Hematopoietic multipotent progenitor cell treated with erythropoietin and hydrocortisone succinate and interleukin-3 and kit ligand, for 6 days (in vitro differentiated cells): ENCODE data around the gene GSS.

ENCODE experiments used
- DNase-seq: peaks from one replicate; pipeline ENCODE4 v3.0.0-alpha.2; 2015

The GSS gene

GRCh38 chr20:34955231-34956040, at the start of gene GSS, which contains the start of gene MYH7B:
Gene GSS, minus strand, starts transcription at chr20:34955806. Its CDS starts 3,954 bp downstream, at chr20:34951852.
Gene MYH7B, plus strand, starts transcription at chr20:34955868. Its CDS starts 22,138 bp downstream, at chr20:34978006.
- peak; percentile 97 for DNase-seq

DNA sequence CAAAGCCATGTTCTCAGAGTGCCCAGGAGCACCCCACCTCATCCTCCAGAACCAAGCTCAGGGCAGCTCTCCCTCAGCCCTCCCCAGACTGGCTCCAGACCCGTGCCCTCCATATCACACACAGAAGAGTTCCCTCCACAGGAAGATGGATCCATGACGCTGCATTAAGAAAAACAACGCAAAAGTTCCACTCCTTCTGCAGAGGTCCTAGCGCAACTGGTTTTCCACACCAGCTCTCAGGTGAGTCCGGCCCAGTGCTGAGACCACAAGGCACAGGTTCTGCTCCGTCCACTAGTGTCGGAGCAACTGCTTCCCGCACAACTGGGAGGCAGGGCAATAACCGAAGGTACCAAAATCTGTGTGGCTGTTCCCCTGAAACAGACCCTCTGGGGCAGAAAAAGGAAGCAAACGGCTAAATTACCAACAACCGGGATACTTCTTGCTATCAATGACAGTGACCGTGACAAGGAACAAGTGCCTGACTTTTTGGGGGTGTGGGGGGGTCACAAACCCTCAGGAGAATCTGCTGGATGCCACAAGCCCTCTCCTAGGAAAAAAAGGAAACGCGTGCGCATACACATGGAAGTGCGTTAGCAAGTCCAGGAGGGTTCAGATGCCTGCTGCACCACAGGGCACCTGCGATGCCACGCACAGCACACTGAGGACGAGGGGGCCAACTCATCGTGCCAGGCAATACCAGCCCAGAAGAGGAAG, 49.3 kb upstream of the GSS start:
- DNase-seq: no peak

GRCh38 chr20:35004051-35004725, 48.6 kb upstream of the GSS start:
- DNase-seq: no peak

DNA sequence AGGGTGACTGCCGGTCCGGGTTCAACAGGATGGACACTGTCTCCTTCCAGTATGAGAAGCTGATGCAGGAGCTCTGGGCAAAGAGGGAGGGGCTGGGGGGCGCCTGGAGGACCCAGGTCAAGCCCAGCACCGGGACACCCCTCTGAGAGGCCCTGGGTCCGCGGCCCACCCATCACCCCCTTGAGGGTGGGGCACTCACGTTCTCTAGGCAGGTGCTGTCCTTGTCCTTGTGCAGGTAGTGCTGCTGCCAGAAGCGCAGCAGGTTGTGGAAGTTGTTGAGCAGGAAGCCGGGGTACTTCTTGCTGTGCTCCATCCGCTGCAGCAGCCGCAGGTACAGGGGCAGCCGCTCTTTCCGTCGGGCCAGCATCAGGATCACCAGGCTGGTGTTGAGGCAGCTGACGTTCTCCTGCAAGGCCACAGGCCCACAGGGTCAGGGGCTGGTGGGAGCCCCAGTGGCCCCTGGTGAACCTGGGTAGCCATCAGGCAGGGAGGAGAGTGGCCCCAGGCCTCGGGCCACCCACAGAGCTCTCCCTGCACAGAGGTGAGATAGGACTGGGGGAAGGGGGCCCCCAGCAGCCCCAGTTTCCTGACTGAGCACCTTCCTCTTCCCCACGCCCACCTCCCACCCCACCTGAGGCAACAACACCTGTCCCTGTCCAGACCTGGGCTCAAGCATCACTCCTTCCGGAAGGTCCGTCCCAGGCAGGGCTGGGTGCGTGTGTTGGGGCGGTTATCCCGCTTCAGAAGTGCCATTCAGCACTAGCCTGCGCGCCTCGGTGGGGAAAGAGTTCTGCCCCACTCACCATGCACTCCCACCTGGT, 47.8 kb upstream of the GSS start:
- DNase-seq: no peak

- DNase-seq: no peak
Measured at GRCh38 chr20:35002426-35003210, 47.0 kb upstream of the GSS start.

- DNase-seq: peak; percentile 25
Measured at GRCh38 chr20:35001596-35002362, 46.2 kb upstream of the GSS start.

- no peak for DNase-seq
Measured at GRCh38 chr20:35000922-35001595, 45.5 kb upstream of the GSS start.

DNA sequence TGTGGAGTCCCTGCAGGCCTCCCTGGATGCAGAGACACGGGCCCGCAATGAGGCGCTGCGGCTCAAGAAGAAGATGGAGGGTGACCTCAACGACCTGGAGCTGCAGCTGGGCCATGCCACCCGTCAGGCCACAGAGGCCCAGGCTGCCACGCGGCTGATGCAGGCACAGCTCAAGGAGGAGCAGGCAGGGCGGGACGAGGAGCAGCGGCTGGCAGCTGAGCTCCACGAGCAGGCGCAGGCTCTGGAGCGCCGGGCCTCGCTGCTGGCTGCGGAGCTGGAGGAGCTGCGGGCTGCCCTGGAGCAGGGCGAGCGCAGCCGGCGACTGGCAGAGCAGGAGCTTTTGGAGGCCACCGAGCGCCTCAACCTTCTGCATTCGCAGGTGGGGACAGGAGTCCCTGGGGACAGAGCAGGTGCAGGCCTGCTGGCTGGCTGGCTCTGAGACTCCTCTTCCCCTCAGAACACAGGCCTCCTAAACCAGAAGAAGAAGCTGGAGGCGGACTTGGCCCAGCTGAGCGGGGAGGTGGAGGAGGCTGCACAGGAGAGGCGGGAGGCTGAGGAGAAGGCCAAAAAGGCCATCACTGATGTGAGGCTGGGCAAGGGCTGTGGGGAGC, 44.8 kb upstream of the GSS start:
- no peak for DNase-seq

DNA sequence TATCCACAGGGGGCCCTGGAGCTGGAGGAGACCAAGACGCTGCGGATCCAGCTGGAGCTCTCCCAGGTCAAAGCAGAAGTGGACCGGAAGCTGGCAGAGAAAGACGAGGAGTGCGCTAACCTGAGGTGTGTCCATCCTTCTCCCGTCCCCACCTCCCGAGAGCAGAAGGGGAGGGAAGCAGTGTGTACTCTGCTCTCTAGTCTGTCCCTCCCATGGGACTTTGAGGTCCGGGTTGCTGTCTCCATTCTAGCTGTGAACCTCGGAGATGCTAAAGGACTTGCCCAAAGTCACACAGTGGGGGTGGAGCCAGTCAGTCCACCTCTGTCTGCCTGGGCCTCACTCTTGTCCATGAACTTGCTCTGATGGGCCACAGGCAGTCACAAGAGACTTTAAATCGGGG, 44.2 kb upstream of the GSS start:
- no peak for DNase-seq

DNA sequence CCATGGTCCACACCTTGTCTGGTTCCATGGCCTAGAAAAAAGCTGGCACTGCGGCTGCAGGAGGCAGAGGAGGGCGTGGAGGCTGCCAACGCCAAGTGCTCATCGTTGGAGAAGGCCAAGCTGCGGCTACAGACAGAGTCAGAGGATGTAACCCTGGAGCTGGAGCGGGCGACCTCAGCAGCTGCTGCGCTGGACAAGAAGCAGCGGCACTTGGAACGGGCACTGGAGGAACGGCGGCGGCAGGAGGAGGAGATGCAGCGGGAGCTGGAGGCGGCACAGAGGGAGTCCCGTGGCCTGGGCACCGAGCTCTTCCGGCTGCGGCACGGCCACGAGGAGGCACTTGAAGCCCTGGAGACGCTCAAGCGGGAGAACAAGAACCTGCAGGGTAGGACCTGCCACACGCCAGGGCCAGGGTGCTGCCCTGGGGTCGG, 43.4 kb upstream of the GSS start:
- no peak for DNase-seq

GRCh38 chr20:34998331-34998950, 42.8 kb upstream of the GSS start:
- DNase-seq: no peak

GRCh38 chr20:34997774-34998173, 42.2 kb upstream of the GSS start:
- DNase-seq: no peak

GRCh38 chr20:34997131-34997561, 41.5 kb upstream of the GSS start:
- no peak for DNase-seq

DNA sequence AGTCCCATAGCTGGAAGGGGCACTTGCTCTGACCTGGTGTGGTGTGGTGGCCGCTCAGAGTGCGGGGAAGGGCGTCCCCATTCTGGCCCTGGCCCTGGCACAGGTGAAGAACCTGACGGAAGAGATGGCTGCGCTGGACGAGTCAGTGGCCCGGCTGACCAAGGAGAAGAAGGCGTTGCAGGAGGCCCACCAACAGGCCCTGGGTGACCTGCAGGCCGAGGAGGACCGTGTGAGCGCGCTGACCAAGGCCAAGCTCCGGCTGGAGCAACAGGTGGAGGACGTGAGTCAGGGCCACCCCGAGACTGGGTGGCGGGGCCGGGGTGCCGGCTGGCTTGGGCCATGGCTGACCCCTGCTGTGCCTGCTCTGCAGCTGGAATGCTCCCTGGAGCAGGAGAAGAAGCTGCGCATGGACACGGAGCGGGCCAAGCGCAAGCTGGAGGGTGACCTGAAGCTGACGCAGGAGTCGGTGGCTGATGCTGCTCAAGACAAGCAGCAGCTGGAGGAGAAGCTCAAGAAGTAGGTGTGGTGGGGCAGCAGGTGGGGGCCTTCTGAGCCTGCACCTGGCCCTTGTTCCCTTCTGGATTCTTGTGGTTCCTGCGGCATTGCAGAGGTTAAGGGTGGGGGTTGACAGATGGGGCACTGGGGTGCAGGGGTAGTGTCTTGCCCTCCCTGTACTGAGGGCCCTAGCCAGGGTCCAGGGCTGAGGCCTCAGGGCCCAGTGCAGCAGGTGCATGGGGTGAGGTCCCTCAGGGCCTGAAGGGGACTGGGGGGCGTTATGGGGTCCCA, 40.8 kb upstream of the GSS start:
- no peak for DNase-seq

DNA sequence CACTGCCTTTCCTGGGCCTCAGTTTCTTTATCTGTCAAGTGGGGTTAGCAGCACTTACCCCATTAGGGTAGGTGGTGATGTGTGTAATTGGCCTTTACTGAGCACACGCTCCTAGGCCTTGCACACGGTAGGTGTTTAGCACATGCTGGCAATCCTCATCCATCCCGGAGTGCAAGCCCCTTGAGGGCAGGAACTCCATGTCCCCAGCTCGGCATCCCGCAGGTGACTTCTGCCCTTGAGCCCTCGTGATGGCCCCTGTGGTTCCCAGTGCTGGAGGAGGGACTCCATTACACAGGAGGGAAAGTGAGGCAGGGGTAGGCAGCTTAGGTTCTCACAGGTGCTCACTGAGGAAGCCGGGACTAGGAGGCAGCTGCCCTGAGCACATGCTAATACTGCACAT, 40.1 kb upstream of the GSS start:
- no peak for DNase-seq

DNA sequence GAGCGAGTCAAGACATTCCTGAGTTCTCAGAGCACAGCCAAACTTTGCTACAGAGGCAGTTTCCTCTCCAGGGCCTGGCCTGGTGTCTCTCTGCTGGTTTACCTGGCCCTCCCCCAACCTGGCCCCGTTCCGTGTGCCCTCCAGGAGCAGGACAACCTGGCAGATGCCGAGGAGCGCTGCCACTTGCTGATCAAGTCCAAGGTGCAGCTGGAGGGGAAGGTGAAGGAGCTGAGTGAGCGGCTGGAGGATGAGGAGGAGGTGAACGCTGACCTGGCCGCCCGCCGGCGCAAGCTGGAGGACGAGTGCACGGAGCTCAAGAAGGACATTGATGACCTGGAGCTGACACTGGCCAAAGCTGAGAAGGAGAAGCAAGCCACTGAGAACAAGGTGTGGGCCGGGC, 39.6 kb upstream of the GSS start:
- no peak for DNase-seq

- DNase-seq: no peak
Measured at GRCh38 chr20:34994509-34995131, 39.0 kb upstream of the GSS start.

DNA sequence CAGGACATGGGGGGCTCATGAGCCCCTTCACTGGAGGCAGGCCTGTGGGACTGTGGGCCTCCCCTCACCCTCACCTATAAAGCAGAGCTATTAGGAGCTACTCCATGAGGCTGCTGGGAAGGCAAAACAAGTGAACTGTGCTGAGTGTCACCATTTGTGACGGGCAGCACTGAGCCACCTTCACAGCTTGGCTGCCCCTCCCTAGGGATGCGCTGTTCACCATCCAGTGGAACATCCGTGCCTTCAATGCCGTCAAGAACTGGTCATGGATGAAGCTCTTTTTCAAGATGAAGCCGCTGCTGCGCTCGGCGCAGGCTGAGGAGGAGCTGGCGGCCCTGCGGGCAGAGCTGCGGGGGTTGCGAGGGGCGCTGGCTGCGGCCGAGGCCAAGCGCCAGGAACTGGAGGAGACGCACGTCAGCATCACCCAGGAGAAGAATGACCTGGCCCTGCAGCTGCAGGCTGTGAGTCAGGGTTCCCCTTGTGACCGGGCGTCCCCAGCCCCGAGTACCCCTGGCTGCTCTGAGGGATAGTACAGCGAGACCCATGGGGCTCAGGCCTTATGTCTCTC, 38.4 kb upstream of the GSS start:
- DNase-seq: no peak
